Sigmoid colon (tissue), 7 donors: ENCODE results near the gene MRPS18A. TPM values are rescaled to one million over a fixed set of nuclear protein-coding genes. Genes with fewer than 3 reads are reported as not detected.
A peak's percentile ranks its signal among the peaks of the same experiment; 100 is the strongest.

Experiments
- DNase-seq: peaks from one replicate; pipeline ENCODE4 v3.0.0-alpha.2; 2019
- H3K27ac ChIP-seq, 4 donors: fragments of 200-600 bp; sonication (generic); one replicate each; pipeline ENCODE4 v1.5.1; 2016 to 2019; ENCODE audit warnings: mild to moderate bottlenecking in 1 of 4
- H3K27me3 ChIP-seq, 3 donors: fragments of 200-600 bp; sonication (generic); one replicate each; pipeline ENCODE4 v1.5.1; 2019; ENCODE audit warnings: mild to moderate bottlenecking in 1 of 3
- H3K36me3 ChIP-seq, 4 donors: fragments of 200-600 bp; sonication (generic); one replicate each; pipeline ENCODE4 v1.5.1; 2016 to 2019
- H3K4me1 ChIP-seq, 4 donors: fragments of 200-600 bp; sonication (generic); one replicate each; pipeline ENCODE4 v1.5.1; 2017 to 2019
- H3K4me3 ChIP-seq, 4 donors: fragments of 200-600 bp; sonication (generic); one replicate each; pipeline ENCODE4 v1.5.1; 2017 to 2019; ENCODE audit warnings: mild to moderate bottlenecking in 2 of 4, moderate library complexity in 1 of 4
- H3K9me3 ChIP-seq, 4 donors: fragments of 200-600 bp in 3 of 4; sonication (generic) in 3 of 4; one replicate each; pipeline versions ENCODE4 v1.5.1 to v1.6.1; 2013 to 2019
- EP300 ChIP-seq, 4 donors: sonication (generic); formaldehyde crosslinking; IDR thresholded peaks; one replicate each; pipeline ENCODE4 v1.6.1; 2017; ENCODE audit warnings: antibody characterized with exemption in 4 of 4
- POLR2A ChIP-seq, 2 donors: fragments of 450-650 bp; IDR thresholded peaks; one replicate each; pipeline ENCODE4 v1.6.1; 2016; ENCODE audit warnings: antibody characterized with exemption in 2 of 2, mild to moderate bottlenecking in 2 of 2, moderate library complexity in 2 of 2
- POLR2AphosphoS5 ChIP-seq, 4 donors: sonication (generic); formaldehyde crosslinking; IDR thresholded peaks; one replicate each; pipeline ENCODE4 v1.6.1; 2017; ENCODE audit warnings: antibody characterized with exemption in 4 of 4
- WGBS, 2 donors: extraction: QIAGEN DNeasy Blood & Tissue Kit; methylation state at CpG; one replicate each; pipeline ENCODE4 v1.1.7; 2013; 5-methylcytosine and 5-hydroxymethylcytosine counted together
- intact Hi-C: fragments of 100-400 bp; cut with DNase I; formaldehyde crosslinking; loops from one replicate; pipeline ENCODE4 v1.15.1; 2023
- polyA plus RNA-seq, 3 donors: library from polyadenylated mRNA; stranded (reverse); fragments of 200-250 nt; gene quantifications; one replicate each; pipeline ENCODE4 v1.2.3, GENCODE V29; 2013
- total RNA-seq, 4 donors: library from RNA; depleted of rRNA; stranded (reverse); fragments of >200 nt; gene quantifications; one replicate each; pipeline ENCODE4 v1.1.0, GENCODE V29; 2016
- TF ChIP-seq, protein P1 (sequence below), 4 experiments: fragments of 450-650 bp in 3 of 4; fragments of 200-600 bp in 1 of 4; IDR thresholded peaks; one replicate each; pipeline ENCODE4 v1.5.1; 2016 to 2019; ENCODE audit warnings: antibody characterized with exemption in 4 of 4, mild to moderate bottlenecking in 3 of 4, moderate library complexity in 2 of 4
- donor health status: healthy with polysubstance abuse.
- donor health status: Bipolar disorder and iron deficiency.
- donor health status: healthy.

The MRPS18A gene
- total and polyA plus RNA-seq, 7 donors, result 28.8 to 93.2 (median 43.9) TPM

DNA sequence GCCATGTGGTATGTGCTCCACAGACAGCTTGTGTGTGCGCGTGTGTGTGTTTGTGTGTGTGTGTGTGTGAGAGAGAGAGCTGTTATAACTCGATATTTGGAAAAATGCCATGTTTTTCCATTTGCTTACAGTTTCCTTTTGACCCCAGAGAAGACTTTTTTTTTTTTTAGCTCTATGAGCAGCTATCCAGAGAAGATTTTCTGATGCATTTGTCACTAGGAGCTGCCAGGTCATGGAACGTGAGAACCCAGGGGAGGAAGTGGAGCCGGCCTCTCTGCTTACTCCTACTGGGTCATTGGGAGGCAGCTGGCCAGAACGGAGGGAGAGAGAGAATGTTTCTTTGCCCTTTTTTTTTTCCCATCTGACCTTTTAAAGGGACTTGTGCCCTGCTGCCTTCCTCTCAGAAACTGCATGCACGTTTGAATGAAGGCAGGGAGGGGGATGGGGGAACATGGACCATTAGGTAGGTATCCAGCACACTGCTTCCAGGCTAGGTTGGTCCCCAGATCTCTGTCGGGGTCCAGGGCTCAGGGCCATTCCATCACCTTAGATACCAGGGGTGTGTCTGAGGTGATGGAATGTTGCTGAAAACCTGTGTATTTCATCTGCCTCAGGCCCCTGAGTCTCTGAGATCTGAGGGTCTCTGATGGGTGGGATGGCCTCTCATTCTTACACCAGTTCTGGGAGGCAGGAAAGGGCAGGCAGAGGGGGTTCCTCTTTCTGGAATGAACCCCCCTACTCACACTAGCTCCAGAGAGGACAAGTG is 11.2 kb upstream of the MRPS18A start:
- Histone ChIP-seq H3K36me3 (no peaks in the 10 kb centered on the region), H3K4me3 (no peak overlapping the region), H3K27ac (peak overlapping the region in 1 of 4 donors; percentile 18), H3K9me3 (no peaks in the 10 kb centered on the region), H3K4me1 (peaks cover 0 to 18% (median 15%) of the 10 kb centered on the region in 4 donors), H3K27me3 (no peaks in the 10 kb centered on the region)
- intact Hi-C loops, result no loop called here
- DNase-seq, result no peak
- TF ChIP-seq EP300 (IDR thresholded peaks at IDR 0.05), result no peak
- TF ChIP-seq, protein P1, sequence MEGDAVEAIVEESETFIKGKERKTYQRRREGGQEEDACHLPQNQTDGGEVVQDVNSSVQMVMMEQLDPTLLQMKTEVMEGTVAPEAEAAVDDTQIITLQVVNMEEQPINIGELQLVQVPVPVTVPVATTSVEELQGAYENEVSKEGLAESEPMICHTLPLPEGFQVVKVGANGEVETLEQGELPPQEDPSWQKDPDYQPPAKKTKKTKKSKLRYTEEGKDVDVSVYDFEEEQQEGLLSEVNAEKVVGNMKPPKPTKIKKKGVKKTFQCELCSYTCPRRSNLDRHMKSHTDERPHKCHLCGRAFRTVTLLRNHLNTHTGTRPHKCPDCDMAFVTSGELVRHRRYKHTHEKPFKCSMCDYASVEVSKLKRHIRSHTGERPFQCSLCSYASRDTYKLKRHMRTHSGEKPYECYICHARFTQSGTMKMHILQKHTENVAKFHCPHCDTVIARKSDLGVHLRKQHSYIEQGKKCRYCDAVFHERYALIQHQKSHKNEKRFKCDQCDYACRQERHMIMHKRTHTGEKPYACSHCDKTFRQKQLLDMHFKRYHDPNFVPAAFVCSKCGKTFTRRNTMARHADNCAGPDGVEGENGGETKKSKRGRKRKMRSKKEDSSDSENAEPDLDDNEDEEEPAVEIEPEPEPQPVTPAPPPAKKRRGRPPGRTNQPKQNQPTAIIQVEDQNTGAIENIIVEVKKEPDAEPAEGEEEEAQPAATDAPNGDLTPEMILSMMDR (IDR thresholded peaks at IDR 0.05), result no peak
- TF ChIP-seq POLR2AphosphoS5 (IDR thresholded peaks at IDR 0.05), result no peak
- no peak for TF ChIP-seq POLR2A (IDR thresholded peaks at IDR 0.05)
- 19 to 49% methylated on average over 8 of the region's 8 CpGs for WGBS, 2 donors

DNA sequence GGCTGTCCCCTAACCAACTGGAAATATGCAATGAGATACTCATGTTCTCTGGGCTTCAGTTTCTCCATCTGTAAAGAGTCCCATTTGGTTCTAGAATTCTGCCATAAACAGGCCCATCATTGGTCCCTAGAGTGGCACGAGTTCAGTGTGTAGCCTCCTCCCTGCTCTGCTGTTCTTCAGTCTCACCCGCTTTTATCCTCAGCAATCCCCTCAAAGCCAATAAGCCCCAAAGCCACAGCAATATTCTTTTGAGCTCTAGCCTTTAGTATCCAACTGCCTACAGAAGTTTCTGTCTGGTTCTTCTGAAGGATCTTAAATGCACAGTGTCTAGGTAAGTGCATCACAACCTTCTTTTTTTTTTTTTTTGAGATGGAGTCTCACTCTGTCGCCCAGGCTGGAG is 9.8 kb upstream of the MRPS18A start:
- intact Hi-C loops, result no loop called here

DNA sequence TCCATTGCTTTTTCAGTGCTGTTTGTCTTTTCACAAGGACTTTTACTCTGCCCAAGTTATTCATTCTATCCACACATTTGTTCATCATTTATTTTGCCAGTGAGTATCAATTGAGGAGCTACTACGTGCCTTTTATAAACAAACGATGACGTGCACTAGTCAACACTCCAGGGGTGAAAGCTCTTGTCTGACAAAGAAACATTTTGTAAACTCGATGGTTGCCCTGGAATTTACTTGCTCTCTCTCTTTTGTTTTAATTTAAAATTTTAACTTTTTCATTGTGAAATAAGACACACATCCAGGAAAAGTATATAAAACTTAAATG is 8.3 kb upstream of the MRPS18A start:
- Histone ChIP-seq H3K4me1 (no peaks in the 10 kb centered on the region), H3K4me3 (no peak overlapping the region), H3K36me3 (no peaks in the 10 kb centered on the region), H3K9me3 (no peaks in the 10 kb centered on the region), H3K27me3 (no peaks in the 10 kb centered on the region), H3K27ac (no peak overlapping the region)
- intact Hi-C loops, result no loop called here
- TF ChIP-seq POLR2A (IDR thresholded peaks at IDR 0.05) (no peak), POLR2AphosphoS5 (IDR thresholded peaks at IDR 0.05) (no peak), EP300 (IDR thresholded peaks at IDR 0.05) (no peak)
- TF ChIP-seq, protein P1 (IDR thresholded peaks at IDR 0.05), result no peak
- no peak for DNase-seq
- 10 to 65% methylated on average over 4 of the region's 4 CpGs for WGBS, 2 donors

More for the DNA sequence above, 9.8 kb upstream of the MRPS18A start:
- WGBS, 2 donors, result 94 to 97% methylated on average over 3 of the region's 3 CpGs
- DNase-seq, result no peak
- TF ChIP-seq EP300 (IDR thresholded peaks at IDR 0.05), result no peak
- TF ChIP-seq POLR2AphosphoS5 (IDR thresholded peaks at IDR 0.05), result no peak
- TF ChIP-seq POLR2A (IDR thresholded peaks at IDR 0.05), result no peak
- TF ChIP-seq, protein P1 (IDR thresholded peaks at IDR 0.05), result no peak
- peaks cover 0 to 7% (median 5%) of the 10 kb centered on the region in 4 donors for H3K4me1 ChIP-seq
- H3K4me3 ChIP-seq, result no peak overlapping the region
- H3K27ac ChIP-seq, result no peak overlapping the region
- no peaks in the 10 kb centered on the region for H3K9me3 ChIP-seq
- H3K27me3 ChIP-seq, result no peaks in the 10 kb centered on the region
- H3K36me3 ChIP-seq, result no peaks in the 10 kb centered on the region

DNA sequence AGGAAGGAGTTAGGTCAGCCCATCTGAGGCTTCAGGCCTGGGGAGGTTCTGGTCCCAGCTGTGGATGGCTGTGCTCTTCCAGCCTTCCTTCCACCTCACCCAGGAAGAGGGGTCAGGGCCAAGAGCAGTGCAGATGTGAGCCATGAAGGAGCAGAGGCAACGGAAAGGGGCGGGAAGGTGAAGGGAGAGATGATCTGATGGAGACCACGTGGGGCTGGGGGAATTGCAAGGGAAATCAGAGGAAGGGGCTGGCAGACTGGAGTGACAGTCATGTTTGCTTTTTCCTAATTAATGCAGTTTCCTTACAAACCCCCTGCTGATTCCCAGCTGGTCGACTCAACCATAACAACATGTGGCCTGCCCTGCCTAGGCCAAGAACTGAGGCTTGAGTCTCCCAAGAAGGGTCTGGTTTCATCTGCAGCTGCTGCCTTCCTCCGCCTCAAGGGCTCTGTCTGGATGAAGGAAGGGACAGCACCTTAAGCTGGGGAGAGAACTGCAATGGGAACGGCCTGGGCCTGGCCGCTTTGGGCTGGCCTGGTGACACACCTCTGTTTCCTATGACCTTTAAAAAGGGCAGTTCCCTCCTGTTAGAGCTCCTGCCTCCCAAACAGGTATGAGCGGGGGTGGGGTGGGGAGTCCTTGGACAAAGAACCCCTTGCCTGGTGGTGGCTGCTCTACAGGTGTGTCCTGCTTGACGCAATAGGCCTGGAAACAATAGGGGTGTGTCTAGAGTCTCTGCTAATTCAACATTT is 7.8 kb upstream of the MRPS18A start:
- Histone ChIP-seq H3K27me3 (no peaks in the 10 kb centered on the region), H3K27ac (peak overlapping the region in 2 of 4 donors; percentile 41 to 44), H3K4me1 (no peaks in the 10 kb centered on the region), H3K36me3 (no peaks in the 10 kb centered on the region), H3K4me3 (no peak overlapping the region), H3K9me3 (no peaks in the 10 kb centered on the region)
- 36 to 63% methylated on average over 9 of the region's 9 CpGs for WGBS, 2 donors
- DNase-seq, result no peak
- intact Hi-C loops, result no loop called here
- TF ChIP-seq, protein P1 (IDR thresholded peaks at IDR 0.05), result no peak
- TF ChIP-seq POLR2AphosphoS5 (IDR thresholded peaks at IDR 0.05) (no peak), EP300 (IDR thresholded peaks at IDR 0.05) (no peak), POLR2A (IDR thresholded peaks at IDR 0.05) (no peak)
